Gastroesophageal sphincter (tissue), 3 donors: Measurements from ENCODE around the gene SLC36A4.

Source experiments
- EP300 ChIP-seq: sonication (generic); formaldehyde crosslinking; IDR thresholded peaks from one replicate; pipeline ENCODE4 v1.6.1; 2017; ENCODE audit warnings: antibody characterized with exemption, mild to moderate bottlenecking
- POLR2A ChIP-seq, 2 donors: fragments of 450-650 bp; IDR thresholded peaks; one replicate each; pipeline ENCODE4 v1.6.1; 2017; ENCODE audit warnings: antibody characterized with exemption in 2 of 2, mild to moderate bottlenecking in 2 of 2, moderate library complexity in 1 of 2
- TF ChIP-seq, protein P1 (sequence below), 4 experiments: fragments of 200-600 bp in 2 of 4; fragments of 450-650 bp in 2 of 4; sonication (generic) in 1 of 4; IDR thresholded peaks; one replicate each; pipeline ENCODE4 v1.5.1; 2017 to 2019; ENCODE audit warnings: antibody characterized with exemption in 4 of 4, mild to moderate bottlenecking in 2 of 4, moderate library complexity in 2 of 4

DNA sequence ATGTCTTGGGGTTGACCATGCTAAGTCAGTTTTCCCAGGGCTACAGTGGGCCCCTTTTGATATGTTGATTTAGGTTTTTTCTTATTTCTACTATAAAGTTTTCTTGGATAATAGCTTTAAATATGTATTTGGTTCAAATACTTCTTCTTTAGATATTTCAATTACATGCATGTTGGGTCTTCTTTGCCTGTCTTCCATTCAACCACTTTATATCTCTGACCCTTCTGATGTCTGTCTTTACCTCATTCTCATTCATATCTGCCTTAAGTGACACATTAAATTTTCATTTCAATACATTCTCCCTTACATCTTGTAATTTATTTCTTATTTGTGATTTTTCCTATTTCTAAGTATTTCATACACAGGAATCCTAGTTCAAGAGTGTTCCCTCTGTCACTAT lies 10.5 kb downstream of the SLC36A4 start:
- TF ChIP-seq POLR2A (IDR thresholded peaks at IDR 0.05) (no peak), EP300 (no peak)
- TF ChIP-seq, protein P1, sequence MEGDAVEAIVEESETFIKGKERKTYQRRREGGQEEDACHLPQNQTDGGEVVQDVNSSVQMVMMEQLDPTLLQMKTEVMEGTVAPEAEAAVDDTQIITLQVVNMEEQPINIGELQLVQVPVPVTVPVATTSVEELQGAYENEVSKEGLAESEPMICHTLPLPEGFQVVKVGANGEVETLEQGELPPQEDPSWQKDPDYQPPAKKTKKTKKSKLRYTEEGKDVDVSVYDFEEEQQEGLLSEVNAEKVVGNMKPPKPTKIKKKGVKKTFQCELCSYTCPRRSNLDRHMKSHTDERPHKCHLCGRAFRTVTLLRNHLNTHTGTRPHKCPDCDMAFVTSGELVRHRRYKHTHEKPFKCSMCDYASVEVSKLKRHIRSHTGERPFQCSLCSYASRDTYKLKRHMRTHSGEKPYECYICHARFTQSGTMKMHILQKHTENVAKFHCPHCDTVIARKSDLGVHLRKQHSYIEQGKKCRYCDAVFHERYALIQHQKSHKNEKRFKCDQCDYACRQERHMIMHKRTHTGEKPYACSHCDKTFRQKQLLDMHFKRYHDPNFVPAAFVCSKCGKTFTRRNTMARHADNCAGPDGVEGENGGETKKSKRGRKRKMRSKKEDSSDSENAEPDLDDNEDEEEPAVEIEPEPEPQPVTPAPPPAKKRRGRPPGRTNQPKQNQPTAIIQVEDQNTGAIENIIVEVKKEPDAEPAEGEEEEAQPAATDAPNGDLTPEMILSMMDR (IDR thresholded peaks at IDR 0.05), result no peak
